ENCODE measurements around the gene PRR30. TPM values are rescaled to one million over a fixed set of nuclear protein-coding genes. Genes with fewer than 3 reads are reported as not detected.

Gene PRR30
- total RNA-seq, 4 donors from 2014 or later, result not detected

DNA sequence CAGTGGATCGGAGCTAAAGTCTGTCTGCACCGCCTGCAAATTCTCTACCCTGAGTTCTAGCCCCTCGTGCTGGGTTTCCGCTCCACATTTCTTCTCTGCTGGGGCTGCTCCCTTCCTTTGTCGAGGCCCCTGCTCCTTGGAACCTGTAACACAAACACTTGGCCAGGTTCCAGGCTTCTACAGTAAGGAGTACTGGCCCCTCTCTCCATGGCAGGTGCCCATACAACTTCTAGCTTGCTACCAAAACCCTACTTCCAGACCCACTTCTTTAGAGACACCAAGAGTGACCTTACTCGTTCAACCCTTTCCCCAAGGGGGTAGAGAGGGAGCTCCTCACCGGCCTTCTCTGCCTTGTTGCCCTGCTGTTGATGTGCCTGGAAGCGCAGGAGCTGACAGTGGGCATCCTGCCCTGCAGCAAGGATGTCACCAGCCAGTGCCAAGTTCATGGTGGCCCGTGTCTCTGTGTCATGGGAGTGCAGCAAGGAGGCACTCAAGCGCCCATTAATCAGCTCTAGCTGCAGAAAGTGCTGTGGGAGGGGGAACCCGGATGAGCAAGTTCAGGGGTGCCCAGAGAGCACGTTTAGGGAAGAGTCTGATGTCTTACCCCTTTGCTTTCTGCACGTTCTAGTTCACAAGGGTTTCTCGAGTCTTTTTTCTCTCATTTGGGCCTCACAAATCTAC is 5.9 kb downstream of the PRR30 start:
- no peak for DNase-seq (ENCODE audit: extremely low spot score)

DNA sequence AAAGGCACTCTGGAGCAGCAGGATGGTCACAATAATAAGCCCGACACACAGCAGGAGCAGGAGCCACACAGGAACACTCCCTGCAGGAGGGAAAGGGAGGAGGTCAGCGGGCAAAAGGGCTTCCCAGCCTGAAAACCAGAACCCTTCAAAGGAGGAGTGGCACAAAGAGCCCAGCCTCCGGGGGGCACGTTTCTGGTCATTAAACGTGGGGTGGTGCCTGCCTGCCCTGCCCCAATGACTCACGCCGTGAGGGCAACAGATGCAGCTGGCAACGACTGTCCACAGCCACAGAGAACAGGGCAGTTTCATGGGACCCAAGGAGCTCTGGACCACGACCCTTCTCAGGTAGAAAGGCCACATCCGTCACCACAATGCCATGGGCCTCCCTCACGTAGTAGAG is 7.8 kb downstream of the PRR30 start:
- intact Hi-C loops (cut with DNase I), result no loop called here

More for the DNA sequence above, 5.9 kb downstream of the PRR30 start:
- H3K9me3 ChIP-seq, result no peaks in the 10 kb centered on the region
- intact Hi-C loops (cut with DNase I), result no loop called here
- H3K4me3 ChIP-seq, result peak overlapping the region; percentile 80 to 93 (median 88)
- no peaks in the 10 kb centered on the region for H3K27me3 ChIP-seq
- 42% methylated on average over 14 of the region's 14 CpGs for WGBS
- no peak for TF ChIP-seq POLR2AphosphoS5 (IDR thresholded peaks at IDR 0.05)
- no peak for TF ChIP-seq POLR2A (IDR thresholded peaks at IDR 0.05; ENCODE audit: low read depth)
- TF ChIP-seq EP300 (IDR thresholded peaks at IDR 0.05), result no peak
- no peak for TF ChIP-seq CTCF (IDR thresholded peaks at IDR 0.05)
- peaks cover 9 to 23% (median 18%) of the 10 kb centered on the region in 4 donors for H3K4me1 ChIP-seq
- peak overlapping the region; percentile 87 to 93 (median 90) for H3K27ac ChIP-seq (replicated peaks in 1 of 4)
- H3K36me3 ChIP-seq, result peaks cover 24 to 39% (median 34%) of the 10 kb centered on the region in 4 donors

DNA sequence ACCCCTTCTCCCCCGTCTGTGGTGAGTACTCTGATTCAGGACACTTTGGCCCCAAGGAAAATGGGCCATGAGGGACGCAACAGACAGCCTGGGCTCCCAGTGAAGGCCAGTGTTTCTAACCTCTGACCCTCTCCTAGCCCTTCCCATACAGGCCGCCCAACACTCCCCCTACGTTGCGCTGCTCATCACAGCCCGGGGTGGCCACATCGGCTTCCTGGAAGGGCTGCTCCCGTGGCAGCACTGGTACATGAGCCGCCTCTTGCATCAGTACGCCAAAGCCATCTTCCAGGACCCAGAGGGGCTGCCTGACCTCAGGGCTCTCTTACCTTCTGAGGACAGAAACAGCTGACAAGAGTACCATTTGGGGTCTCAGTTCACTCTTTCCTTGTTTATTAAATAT is 8.8 kb downstream of the PRR30 start:
- no peaks in the 10 kb centered on the region for H3K27me3 ChIP-seq
- no peak overlapping the region for H3K4me3 ChIP-seq
- intact Hi-C loops (cut with DNase I), result no loop called here
- no peak overlapping the region for H3K27ac ChIP-seq (replicated peaks in 1 of 4)
- TF ChIP-seq POLR2AphosphoS5 (IDR thresholded peaks at IDR 0.05), result no peak
- TF ChIP-seq POLR2A (IDR thresholded peaks at IDR 0.05; ENCODE audit: low read depth), result no peak
- TF ChIP-seq EP300 (IDR thresholded peaks at IDR 0.05), result no peak
- no peak for TF ChIP-seq CTCF (IDR thresholded peaks at IDR 0.05)
- no peaks in the 10 kb centered on the region for H3K9me3 ChIP-seq
- peaks cover 9 to 23% (median 18%) of the 10 kb centered on the region in 4 donors for H3K4me1 ChIP-seq
- H3K36me3 ChIP-seq, result peaks cover 24 to 39% (median 34%) of the 10 kb centered on the region in 4 donors
- WGBS, result 88% methylated on average over 10 of the region's 10 CpGs
- DNase-seq (ENCODE audit: extremely low spot score), result no peak

More for the DNA sequence above, 7.8 kb downstream of the PRR30 start:
- H3K4me1 ChIP-seq, result peaks cover 9 to 23% (median 18%) of the 10 kb centered on the region in 4 donors
- H3K27ac ChIP-seq (replicated peaks in 1 of 4), result no peak overlapping the region
- H3K27me3 ChIP-seq, result no peaks in the 10 kb centered on the region
- peaks cover 24 to 39% (median 34%) of the 10 kb centered on the region in 4 donors for H3K36me3 ChIP-seq
- H3K4me3 ChIP-seq, result no peak overlapping the region
- 82% methylated on average over 11 of the region's 11 CpGs for WGBS
- TF ChIP-seq POLR2A (IDR thresholded peaks at IDR 0.05; ENCODE audit: low read depth), result no peak
- TF ChIP-seq EP300 (IDR thresholded peaks at IDR 0.05), result no peak
- no peak for TF ChIP-seq POLR2AphosphoS5 (IDR thresholded peaks at IDR 0.05)
- TF ChIP-seq CTCF (IDR thresholded peaks at IDR 0.05), result no peak
- no peak for DNase-seq (ENCODE audit: extremely low spot score)
- H3K9me3 ChIP-seq, result no peaks in the 10 kb centered on the region

GRCh38 chr2:27128668-27129571 is 10.3 kb downstream of the PRR30 start:
- no peak overlapping the region for H3K4me3 ChIP-seq
- peaks cover 24 to 39% (median 34%) of the 10 kb centered on the region in 4 donors for H3K36me3 ChIP-seq
- TF ChIP-seq POLR2A (IDR thresholded peaks at IDR 0.05; ENCODE audit: low read depth) (no peak), CTCF (IDR thresholded peaks at IDR 0.05) (no peak), EP300 (IDR thresholded peaks at IDR 0.05) (no peak), POLR2AphosphoS5 (IDR thresholded peaks at IDR 0.05) (no peak)
- no peak overlapping the region for H3K27ac ChIP-seq (replicated peaks in 1 of 4)
- no peaks in the 10 kb centered on the region for H3K9me3 ChIP-seq
- H3K27me3 ChIP-seq, result no peaks in the 10 kb centered on the region
- H3K4me1 ChIP-seq, result peaks cover 11 to 24% (median 19%) of the 10 kb centered on the region in 4 donors
- DNase-seq (ENCODE audit: extremely low spot score), result no peak
- WGBS, result 80% methylated on average over 11 of the region's 11 CpGs
- intact Hi-C loops (cut with DNase I), result no loop called here

All from esophagus muscularis mucosa (tissue), 4 donors.